Colonic mucosa (tissue), 4 donors: ENCODE results near the gene ZSCAN25. TPM values are rescaled to one million over a fixed set of nuclear protein-coding genes. Genes with fewer than 3 reads are reported as not detected.
"Not testable (repeated sequence)": the region's sequence is repeated elsewhere in the genome, so short reads cannot be mapped to it uniquely, and the experiment has no call there.

Experiments
- DNase-seq: peaks from one replicate; pipeline ENCODE4 v3.0.0-alpha.2; 2020
- H3K27ac ChIP-seq: fragments of 200-600 bp; one replicate; pipeline ENCODE4 v1.8.0; 2021
- H3K27me3 ChIP-seq: fragments of 200-600 bp; one replicate; pipeline ENCODE4 v1.8.0; 2021
- H3K36me3 ChIP-seq: fragments of 200-600 bp; one replicate; pipeline ENCODE4 v1.8.0; 2021
- H3K4me1 ChIP-seq: fragments of 200-600 bp; one replicate; pipeline ENCODE4 v1.8.0; 2021; ENCODE audit warnings: mild to moderate bottlenecking
- H3K4me3 ChIP-seq: fragments of 200-600 bp; one replicate; pipeline ENCODE4 v1.8.0; 2021
- H3K9ac ChIP-seq, 2 donors: one replicate each; pipeline ENCODE4 v1.7.0; 2013; ENCODE audit warnings: control low read depth in 2 of 2, low read depth in 2 of 2, low read length in 2 of 2
- H3K9me3 ChIP-seq: fragments of 200-600 bp; one replicate; pipeline ENCODE4 v1.8.0; 2021
- intact Hi-C: fragments of 100-400 bp; cut with DNase I; formaldehyde crosslinking; loops from one replicate; pipeline ENCODE4 v1.14.1; 2022
- total RNA-seq, 2 donors: library from RNA; stranded (reverse); fragmentation: NEBNext Ultra II Directional in 1 of 2; extraction: Animal tissue kit (Norgen Biotek cat#: 25700) in 1 of 2; gene quantifications; one replicate each; pipeline ENCODE4 v1.2.1, GENCODE V29; 2021
- TF ChIP-seq, protein P1 (sequence below): fragments of 200-600 bp; IDR thresholded peaks from one replicate; pipeline ENCODE4 v1.8.0; 2022; ENCODE audit warnings: antibody characterized with exemption, mild to moderate bottlenecking
- donor health status: healthy.
- donor health status: DM: no; HTN: no; CAD: no.
- donor health status: DM: no; HTN: no; CAD: no.

ZSCAN25 gene
- total RNA-seq, 2 donors from 2014 or later, result 10.4 to 20.2 TPM

DNA sequence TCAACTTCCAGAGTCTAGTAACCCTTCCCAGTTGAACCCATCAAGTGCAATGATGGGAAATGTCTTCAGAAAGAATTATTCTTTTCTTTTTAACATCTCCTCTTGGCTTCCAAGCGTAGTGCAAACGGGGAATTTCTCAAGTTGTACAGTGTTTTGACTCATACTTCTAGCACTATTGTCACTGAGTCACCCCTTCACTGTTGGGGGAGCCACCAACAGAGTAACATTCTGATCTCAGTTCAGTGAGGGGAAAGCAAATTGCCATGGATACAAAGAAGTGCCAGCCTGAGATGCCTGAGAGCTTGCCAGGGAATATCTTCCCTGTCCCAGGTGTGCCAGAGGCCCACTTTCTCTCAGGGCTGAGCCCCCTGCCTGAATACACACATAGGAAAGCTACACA, 32.1 kb downstream of the ZSCAN25 start:
- Histone ChIP-seq H3K9ac (no peak overlapping the region), H3K27me3 (no peaks in the 10 kb centered on the region), H3K4me3 (no peak overlapping the region), H3K9me3 (no peaks in the 10 kb centered on the region), H3K27ac (no peak overlapping the region), H3K36me3 (no peaks in the 10 kb centered on the region), H3K4me1 (no peaks in the 10 kb centered on the region)
- DNase-seq, result no peak
- intact Hi-C loops, result no loop called here
- TF ChIP-seq, protein P1, sequence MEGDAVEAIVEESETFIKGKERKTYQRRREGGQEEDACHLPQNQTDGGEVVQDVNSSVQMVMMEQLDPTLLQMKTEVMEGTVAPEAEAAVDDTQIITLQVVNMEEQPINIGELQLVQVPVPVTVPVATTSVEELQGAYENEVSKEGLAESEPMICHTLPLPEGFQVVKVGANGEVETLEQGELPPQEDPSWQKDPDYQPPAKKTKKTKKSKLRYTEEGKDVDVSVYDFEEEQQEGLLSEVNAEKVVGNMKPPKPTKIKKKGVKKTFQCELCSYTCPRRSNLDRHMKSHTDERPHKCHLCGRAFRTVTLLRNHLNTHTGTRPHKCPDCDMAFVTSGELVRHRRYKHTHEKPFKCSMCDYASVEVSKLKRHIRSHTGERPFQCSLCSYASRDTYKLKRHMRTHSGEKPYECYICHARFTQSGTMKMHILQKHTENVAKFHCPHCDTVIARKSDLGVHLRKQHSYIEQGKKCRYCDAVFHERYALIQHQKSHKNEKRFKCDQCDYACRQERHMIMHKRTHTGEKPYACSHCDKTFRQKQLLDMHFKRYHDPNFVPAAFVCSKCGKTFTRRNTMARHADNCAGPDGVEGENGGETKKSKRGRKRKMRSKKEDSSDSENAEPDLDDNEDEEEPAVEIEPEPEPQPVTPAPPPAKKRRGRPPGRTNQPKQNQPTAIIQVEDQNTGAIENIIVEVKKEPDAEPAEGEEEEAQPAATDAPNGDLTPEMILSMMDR, result no peak

DNA sequence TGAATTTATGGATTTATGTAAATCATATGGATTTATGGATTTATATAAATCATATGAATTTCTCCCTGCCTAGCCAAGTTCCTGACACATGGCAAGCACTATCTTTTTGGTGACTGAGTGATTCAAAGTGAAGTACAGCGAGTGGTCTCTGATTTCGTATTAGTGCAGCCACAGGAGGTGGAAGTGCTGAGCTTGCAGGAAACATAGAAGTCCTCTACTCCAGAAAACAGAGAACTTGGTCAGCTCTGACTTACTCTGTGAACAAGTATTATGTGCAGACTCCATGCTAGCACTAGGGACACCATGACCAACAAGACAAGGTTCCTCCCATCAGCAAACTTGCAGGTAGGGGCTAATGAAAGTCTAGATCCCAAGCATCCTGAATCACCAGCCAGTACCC, 34.5 kb downstream of the ZSCAN25 start:
- DNase-seq, result no peak
- Histone ChIP-seq H3K9ac (no peak overlapping the region), H3K4me1 (no peaks in the 10 kb centered on the region), H3K9me3 (no peaks in the 10 kb centered on the region), H3K4me3 (no peak overlapping the region), H3K27ac (no peak overlapping the region), H3K36me3 (no peaks in the 10 kb centered on the region), H3K27me3 (no peaks in the 10 kb centered on the region)
- intact Hi-C loops, result no loop called here
- TF ChIP-seq, protein P1, result no peak

DNA sequence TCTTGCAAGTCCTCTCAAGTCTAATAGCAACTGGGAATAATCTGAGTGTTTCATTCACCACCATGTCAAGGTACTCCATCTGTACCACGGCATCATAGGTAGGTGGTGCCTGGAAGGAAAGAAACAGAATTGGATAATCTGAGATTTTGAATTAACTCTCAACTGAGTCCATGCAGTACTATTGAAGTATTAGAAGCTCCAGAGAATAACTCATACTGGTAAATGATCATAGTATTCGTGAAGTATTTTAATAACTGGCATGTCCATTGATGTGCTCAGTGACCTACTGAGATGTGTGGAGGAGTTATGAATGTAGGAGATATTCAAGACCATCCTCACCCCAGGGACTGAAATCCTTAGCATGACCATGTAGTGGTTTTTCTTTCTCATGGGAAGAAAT, 35.9 kb downstream of the ZSCAN25 start:
- TF ChIP-seq, protein P1, result no peak
- Histone ChIP-seq H3K27me3 (no peaks in the 10 kb centered on the region), H3K9ac (no peak overlapping the region), H3K4me3 (no peak overlapping the region), H3K27ac (no peak overlapping the region), H3K4me1 (no peaks in the 10 kb centered on the region), H3K36me3 (no peaks in the 10 kb centered on the region), H3K9me3 (no peaks in the 10 kb centered on the region)
- DNase-seq, result no peak
- intact Hi-C loops, result no loop called here

DNA sequence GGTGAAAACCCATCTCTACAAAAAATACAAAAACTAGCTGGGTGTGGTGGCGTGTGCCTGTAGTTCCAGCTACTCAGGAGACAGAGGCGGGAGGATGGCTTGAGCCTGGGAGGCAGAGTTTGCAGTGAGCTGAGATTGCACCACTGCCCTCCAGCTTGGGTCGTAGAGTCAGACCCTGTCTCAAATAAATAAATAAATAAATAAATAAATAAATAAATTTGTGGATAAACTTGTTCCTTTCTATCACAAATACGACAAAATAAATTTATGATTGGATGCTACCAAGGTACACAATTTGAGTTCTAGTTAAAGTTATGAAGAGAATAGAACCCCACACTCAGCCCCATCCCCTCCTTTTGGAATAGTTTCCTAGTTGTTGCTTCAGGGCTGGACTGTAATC, 36.5 kb downstream of the ZSCAN25 start:
- DNase-seq, H3K27ac ChIP-seq, H3K9me3 ChIP-seq, H3K4me1 ChIP-seq, H3K36me3 ChIP-seq, intact Hi-C loops, H3K27me3 ChIP-seq, H3K9ac ChIP-seq, H3K4me3 ChIP-seq: not testable (repeated sequence)

DNA sequence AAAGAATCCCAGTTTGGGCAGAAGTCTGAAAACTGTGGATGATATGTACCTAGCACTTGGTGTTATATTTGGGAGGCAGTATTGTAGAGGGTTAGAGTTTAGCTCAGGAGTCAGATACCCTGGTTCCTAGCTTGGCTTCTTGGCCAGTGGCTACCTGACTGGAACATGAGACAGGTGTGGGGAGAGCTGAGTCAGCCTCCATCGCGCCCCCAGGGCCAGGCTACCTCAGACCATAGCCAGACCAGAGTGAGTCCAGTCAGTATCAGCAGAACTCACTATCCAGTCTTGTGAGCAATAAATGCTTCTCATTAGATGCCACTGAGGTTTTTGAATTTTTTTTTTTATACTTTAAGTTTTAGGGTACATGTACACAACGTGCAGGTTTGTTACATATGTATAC, 37.0 kb downstream of the ZSCAN25 start:
- Histone ChIP-seq H3K4me3 (no peak overlapping the region), H3K4me1 (no peaks in the 10 kb centered on the region), H3K9me3 (no peaks in the 10 kb centered on the region), H3K27me3 (no peaks in the 10 kb centered on the region), H3K36me3 (no peaks in the 10 kb centered on the region), H3K9ac (no peak overlapping the region), H3K27ac (no peak overlapping the region)
- intact Hi-C loops, result no loop called here
- TF ChIP-seq, protein P1, result no peak
- DNase-seq, result no peak

DNA sequence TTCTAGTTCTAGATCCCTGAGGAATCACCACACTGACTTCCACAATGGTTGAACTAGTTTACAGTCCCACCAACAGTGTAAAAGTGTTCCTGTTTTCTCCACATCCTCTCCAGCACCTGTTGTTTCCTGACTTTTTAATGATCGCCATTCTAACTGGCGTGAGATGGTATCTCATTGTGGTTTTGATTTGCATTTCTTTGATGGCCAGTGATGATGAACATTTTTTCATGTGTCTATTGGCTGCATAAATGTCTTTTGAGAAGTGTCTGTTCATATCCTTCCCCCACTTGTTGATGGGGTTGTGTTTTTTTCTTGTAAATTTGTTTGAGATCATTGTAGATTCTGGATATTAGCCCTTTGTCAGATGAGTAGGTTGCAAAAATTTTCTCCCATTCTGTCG, 37.9 kb downstream of the ZSCAN25 start:
- H3K27me3 ChIP-seq, DNase-seq, intact Hi-C loops, H3K4me3 ChIP-seq, H3K9me3 ChIP-seq, H3K4me1 ChIP-seq, H3K9ac ChIP-seq, H3K36me3 ChIP-seq, H3K27ac ChIP-seq: not testable (repeated sequence)

DNA sequence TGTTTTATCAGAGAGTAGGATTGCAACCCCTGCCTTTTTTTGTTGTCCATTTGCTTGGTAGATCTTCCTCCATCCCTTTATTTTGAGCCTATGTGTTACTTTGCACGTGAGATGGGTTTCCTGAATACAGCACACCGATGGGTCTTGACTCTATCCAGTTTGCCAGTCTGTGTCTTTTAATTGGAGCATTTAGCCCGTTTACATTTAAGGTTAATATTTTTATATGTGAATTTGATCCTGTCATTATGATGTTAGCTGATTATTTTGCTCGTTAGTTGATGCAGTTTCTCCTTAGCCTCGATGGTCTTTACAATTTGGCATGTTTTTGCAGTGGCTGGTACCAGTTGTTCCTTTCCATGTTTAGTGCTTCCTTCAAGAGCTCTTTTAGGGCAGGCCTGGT, 41.1 kb downstream of the ZSCAN25 start:
- H3K9ac ChIP-seq, H3K27ac ChIP-seq, H3K27me3 ChIP-seq, intact Hi-C loops, H3K36me3 ChIP-seq, H3K9me3 ChIP-seq, H3K4me1 ChIP-seq, DNase-seq, H3K4me3 ChIP-seq: not testable (repeated sequence)
